Activated CD8-positive, alpha-beta memory T cell treated with anti-CD3 and anti-CD28 coated beads, Interleukin-2, amount 50 U/mL, for 24 hours (primary cell): ENCODE results near the gene OXNAD1.
A peak's percentile ranks its signal among the peaks of the same experiment; 100 is the strongest.

ENCODE experiments used
- DNase-seq: peaks from one replicate; pipeline ENCODE4 v3.0.0-alpha.2; 2020; ENCODE audit errors: extremely low read depth

The OXNAD1 gene

GRCh38 chr3:16329036-16329825, 64.2 kb downstream of the OXNAD1 start:
- no peak for DNase-seq

DNA sequence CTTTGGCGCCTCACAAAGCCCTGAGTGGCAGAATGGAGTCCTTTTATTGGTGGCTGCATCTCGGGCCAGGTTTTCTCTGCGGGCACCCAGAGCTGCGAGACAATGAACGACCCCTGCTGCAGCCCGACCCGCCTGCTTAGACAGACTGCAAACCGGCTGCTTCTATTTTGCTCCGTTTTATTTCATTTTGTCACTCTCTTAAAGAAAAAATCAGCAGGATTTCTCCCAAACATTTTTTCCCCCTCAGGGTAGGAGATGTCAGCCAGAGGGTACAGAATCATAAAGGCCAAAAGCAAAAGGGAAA, 64.8 kb downstream of the OXNAD1 start:
- DNase-seq, result no peak

GRCh38 chr3:16330351-16330750, 65.3 kb downstream of the OXNAD1 start:
- DNase-seq, result no peak

GRCh38 chr3:16331319-16331883, 66.4 kb downstream of the OXNAD1 start:
- DNase-seq, result no peak

- no peak for DNase-seq
These were observed 68.0 kb downstream of the OXNAD1 start for GRCh38 chr3:16332904-16333426.

- DNase-seq, result no peak
These were observed 69.9 kb downstream of the OXNAD1 start for GRCh38 chr3:16334909-16335308.

DNA sequence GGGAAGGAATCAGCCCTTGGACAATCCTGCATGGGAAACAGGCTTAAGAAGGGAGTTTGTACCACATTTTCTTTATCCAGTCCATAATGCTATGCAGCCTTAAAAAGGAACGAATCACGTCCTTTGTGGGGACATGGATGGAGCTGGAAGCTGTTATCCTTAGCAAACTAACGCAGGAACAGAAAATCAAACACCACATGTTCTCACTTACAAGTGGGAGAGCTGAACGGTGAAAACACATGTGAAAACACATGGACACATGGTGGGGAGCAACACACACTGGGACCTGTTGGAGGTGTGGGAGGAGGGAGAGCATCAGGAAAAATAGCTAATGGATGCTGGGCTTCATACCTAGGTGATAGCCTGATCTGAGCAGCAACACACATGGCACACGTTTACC, 70.3 kb downstream of the OXNAD1 start:
- DNase-seq, result no peak

GRCh38 chr3:16335772-16336645, 71.0 kb downstream of the OXNAD1 start:
- DNase-seq, result no peak

DNA sequence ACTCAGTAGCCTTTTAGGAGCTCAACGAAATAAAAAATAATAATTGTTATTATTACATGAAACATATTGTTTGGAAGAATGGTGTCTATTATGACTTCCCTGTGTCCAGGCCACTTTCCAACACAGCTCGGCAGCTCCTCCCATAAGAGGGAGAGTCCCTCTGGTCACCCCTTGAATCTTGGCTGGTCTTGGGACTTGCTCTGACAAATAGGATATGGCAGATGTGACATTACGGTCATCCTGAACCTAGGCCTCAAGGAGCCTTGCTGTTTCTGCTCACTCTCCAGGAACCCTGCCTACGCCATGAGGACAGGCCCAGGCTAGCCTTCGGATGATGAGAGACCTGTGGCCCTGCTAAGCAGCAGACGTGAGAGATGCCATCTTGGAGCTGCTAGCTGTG, 71.8 kb downstream of the OXNAD1 start:
- DNase-seq, result no peak

DNA sequence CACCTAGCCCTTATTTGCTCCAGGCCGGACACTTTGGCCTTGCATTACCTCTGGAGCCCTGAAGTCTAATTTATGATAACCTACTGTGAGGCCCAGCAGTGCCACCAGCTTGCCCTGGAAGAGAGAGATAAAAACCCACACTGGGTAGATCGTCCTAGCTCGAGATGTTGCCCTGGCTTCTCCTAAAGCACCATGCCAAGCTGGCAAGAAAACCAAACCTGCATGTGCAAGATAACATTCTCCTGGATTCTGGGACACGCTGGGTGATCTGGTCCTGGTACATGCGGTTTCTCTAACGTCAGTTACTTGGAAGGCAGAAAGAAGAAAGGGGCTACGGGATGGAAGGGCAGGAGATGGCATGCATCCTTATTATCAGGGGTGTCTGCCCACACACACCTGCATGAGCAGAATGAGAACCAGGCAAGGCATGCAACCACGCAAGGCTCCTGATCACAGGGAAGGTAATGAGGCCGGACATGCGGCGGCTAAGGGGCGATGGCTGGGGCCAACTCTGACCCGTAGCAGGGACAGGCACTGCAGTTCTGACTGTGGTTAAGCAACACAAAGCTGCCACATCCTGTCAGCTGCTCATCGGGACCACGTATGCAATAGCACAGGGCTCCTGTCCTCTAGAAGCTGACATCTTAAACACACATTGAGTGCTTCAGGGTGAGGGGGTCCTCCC, 73.0 kb downstream of the OXNAD1 start:
- peak; percentile 13 for DNase-seq

GRCh38 chr3:16338999-16339398, 74.0 kb downstream of the OXNAD1 start:
- no peak for DNase-seq

- no peak for DNase-seq
These were observed 78.1 kb downstream of the OXNAD1 start for GRCh38 chr3:16343101-16343500.

DNA sequence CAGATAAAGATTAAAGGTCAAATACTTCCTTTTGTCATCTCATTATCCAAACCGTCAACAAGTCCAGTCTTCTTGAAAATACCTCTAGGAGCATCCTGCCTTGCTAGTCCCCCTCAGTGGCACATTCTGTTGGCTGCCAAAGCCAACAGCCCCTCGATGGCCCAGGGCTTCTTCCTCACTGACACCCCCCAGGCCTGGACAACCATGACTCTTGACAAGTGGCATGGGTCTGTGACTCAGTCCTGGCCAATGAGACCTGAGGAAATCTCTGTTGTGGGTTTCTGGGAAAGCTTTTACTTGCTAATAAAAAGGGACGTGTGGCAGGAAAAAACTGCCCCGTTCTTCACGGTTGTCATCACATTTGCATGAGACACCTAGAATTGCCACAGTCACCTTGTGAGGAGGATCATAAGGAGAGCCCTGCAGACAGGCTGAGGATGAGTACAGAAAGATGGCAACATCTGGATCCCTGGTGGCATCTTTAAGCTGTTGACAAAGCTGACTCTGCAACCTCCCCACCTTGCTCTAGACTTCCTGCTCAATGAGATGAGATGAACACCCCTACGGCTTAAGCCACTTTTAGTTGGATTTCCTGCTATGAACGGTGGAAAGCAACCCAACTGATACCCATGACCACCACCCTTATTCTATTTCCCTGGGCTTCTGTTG, 81.5 kb downstream of the OXNAD1 start:
- DNase-seq, result no peak

GRCh38 chr3:16347548-16347947, 82.5 kb downstream of the OXNAD1 start:
- no peak for DNase-seq

DNA sequence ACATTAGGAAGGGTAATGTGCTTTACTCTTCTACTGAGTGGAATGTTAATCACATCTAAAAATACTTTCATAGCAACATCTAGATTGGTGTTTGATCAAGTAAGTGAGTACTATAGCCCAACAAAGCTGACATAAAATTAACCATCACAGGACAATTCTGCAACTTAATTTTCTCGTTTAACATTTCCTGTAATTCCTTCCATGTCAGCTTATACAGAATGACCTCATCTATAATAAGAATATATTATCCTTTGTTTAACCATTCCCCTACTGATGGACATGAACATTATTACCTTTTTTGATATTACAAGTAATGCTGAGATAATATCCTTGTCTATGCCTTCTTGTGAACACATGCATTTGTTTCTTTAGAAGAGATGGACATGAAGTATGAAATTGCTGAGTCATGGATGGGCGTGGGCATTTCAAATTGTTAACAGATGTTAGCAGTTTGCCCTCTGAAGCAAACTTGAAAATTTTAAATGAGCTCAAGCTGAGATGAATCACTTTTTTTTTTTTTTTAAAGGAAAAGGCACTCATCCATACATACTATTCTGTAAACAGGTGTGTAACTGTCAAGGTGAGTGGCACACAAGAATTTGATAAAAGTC, 85.1 kb downstream of the OXNAD1 start:
- no peak for DNase-seq

DNA sequence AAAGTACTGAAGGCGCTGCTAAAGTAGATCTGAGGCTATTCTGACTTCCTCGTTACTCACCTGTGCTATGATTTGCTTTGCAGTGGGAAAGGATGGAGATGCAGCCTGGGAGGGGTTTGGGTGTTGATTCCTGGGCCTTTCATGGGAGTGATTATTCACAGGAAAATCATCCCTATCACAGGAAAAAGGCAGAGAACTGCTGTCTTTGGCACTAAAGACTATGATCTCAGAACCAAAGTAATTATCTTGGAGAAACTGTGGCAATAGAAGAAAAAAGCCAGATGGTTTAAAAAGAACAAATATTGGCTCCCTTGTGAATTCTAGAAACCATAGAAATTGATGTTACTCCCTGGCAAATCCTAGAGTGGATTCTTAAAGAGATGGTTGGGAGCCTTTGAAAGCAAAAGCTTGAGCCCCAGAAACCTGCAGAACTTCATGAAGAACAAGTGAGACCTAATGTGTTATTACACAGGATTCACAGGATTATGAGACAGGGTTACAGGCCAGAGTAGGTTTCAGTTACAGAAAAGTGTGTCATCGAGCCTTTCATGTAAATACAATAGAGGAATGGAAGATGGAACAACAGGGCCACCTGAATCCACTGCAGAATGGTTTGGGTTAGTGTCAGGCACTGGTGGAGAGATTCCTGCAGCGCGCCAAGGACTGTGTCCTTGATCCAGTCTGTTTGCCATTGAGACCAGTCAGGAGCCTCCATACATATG, 85.7 kb downstream of the OXNAD1 start:
- no peak for DNase-seq

- no peak for DNase-seq
These were observed 87.4 kb downstream of the OXNAD1 start for GRCh38 chr3:16352428-16352827.

DNA sequence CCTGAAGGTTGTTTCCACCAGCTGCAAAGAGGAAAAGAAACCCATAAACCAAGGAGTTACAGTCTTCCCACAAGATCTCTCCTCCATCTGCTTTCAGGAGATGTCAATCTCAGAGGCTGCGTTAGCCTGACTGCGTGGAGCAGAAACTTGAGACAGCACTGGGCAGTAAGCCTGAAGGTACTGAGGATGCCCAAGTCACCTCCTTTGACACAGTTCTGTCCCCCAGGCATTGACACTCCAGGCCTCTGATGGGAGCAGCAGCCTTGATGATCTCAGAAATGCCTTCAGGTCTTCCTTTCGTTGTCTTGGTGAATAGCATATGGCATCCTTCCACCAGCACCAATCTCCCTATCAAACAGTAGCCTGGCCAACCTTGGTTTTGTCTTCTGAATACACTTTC, 89.3 kb downstream of the OXNAD1 start:
- DNase-seq, result no peak
